Chondrocyte (in vitro differentiated cells): ENCODE results near the gene PTPN22. TPM values are rescaled to one million over a fixed set of nuclear protein-coding genes. Genes with fewer than 3 reads are reported as not detected.

Experiments
- DNase-seq: peaks from one replicate; pipeline ENCODE4 v3.0.0; 2021; ENCODE audit warnings: mixed read lengths, low spot score
- H3K27ac Mint-ChIP-seq: one replicate; pipeline ENCODE4 v1.8.0; 2021; ENCODE audit warnings: mild to moderate bottlenecking, moderate library complexity, mixed read lengths; ENCODE audit not compliant: unreplicated experiment
- H3K27me3 Mint-ChIP-seq: 2 replicates; pipeline ENCODE4 v1.8.0; 2021; ENCODE audit warnings: low read depth, mixed read lengths
- H3K36me3 Mint-ChIP-seq: 2 replicates; pipeline ENCODE4 v1.8.0; 2021; ENCODE audit warnings: low read depth, mixed read lengths
- H3K4me1 Mint-ChIP-seq: 2 replicates; pipeline ENCODE4 v1.8.0; 2021; ENCODE audit warnings: low read depth, mild to moderate bottlenecking, mixed read lengths
- H3K4me3 Mint-ChIP-seq: one replicate; pipeline ENCODE4 v1.8.0; 2021; ENCODE audit warnings: mild to moderate bottlenecking, moderate library complexity, mixed read lengths; ENCODE audit not compliant: unreplicated experiment
- H3K9me3 Mint-ChIP-seq: 2 replicates; pipeline ENCODE4 v1.8.0; 2021; ENCODE audit warnings: low read depth, mixed read lengths
- total RNA-seq: library from RNA; stranded (reverse); gene quantifications from 3 replicates; pipeline ENCODE4 v1.2.1, GENCODE V29; 2021
- TF ChIP-seq, protein P1 (sequence below): fragments of 200-600 bp; sonication (generic); IDR thresholded peaks from 2 replicates; pipeline ENCODE4 v1.5.0; 2021; ENCODE audit warnings: antibody characterized with exemption, mild to moderate bottlenecking, moderate library complexity

The PTPN22 gene
- total RNA-seq, 1 donor from 2014 or later = not detected

GRCh38 chr1:113780374-113781146 is 91.0 kb downstream of the PTPN22 start:
- DNase-seq = no peak
- H3K36me3 Mint-ChIP-seq = peaks cover 7% of the 10 kb centered on the region
- peaks cover under 1% of the 10 kb centered on the region for H3K4me1 Mint-ChIP-seq
- TF ChIP-seq, protein P1, sequence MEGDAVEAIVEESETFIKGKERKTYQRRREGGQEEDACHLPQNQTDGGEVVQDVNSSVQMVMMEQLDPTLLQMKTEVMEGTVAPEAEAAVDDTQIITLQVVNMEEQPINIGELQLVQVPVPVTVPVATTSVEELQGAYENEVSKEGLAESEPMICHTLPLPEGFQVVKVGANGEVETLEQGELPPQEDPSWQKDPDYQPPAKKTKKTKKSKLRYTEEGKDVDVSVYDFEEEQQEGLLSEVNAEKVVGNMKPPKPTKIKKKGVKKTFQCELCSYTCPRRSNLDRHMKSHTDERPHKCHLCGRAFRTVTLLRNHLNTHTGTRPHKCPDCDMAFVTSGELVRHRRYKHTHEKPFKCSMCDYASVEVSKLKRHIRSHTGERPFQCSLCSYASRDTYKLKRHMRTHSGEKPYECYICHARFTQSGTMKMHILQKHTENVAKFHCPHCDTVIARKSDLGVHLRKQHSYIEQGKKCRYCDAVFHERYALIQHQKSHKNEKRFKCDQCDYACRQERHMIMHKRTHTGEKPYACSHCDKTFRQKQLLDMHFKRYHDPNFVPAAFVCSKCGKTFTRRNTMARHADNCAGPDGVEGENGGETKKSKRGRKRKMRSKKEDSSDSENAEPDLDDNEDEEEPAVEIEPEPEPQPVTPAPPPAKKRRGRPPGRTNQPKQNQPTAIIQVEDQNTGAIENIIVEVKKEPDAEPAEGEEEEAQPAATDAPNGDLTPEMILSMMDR = no peak
- H3K27me3 Mint-ChIP-seq = no peaks in the 10 kb centered on the region
- H3K27ac Mint-ChIP-seq = no peak overlapping the region
- H3K9me3 Mint-ChIP-seq = peaks cover 3% of the 10 kb centered on the region
- H3K4me3 Mint-ChIP-seq = no peak overlapping the region

- no peaks in the 10 kb centered on the region for H3K4me1 Mint-ChIP-seq
- no peaks in the 10 kb centered on the region for H3K27me3 Mint-ChIP-seq
- H3K4me3 Mint-ChIP-seq = no peak overlapping the region
- DNase-seq = no peak
- TF ChIP-seq, protein P1 = no peak
- peaks cover 3% of the 10 kb centered on the region for H3K9me3 Mint-ChIP-seq
- H3K27ac Mint-ChIP-seq = no peak overlapping the region
- H3K36me3 Mint-ChIP-seq = peaks cover 8% of the 10 kb centered on the region
These were observed 92.0 kb downstream of the PTPN22 start for GRCh38 chr1:113779542-113779941.

DNA sequence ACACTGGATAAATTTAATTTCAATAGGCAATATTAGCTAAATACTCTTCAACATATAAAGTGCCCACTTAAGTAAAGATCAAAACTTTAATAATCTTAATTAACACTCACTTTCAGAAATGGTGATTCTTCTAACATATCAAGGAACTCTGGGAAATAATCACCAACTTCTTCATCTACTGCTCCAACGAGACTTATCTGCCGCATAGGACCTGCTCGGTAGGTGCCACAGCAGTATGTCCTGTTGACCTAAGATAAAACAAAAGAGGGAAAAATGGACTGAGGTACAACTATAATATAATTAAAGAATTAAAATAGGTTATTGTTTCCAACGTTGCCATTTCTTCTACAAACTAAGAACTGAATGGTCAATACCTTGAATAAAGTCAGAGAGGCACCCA is 94.0 kb downstream of the PTPN22 start:
- TF ChIP-seq, protein P1 = no peak
- H3K36me3 Mint-ChIP-seq = peaks cover 8% of the 10 kb centered on the region
- H3K4me3 Mint-ChIP-seq = no peak overlapping the region
- H3K27me3 Mint-ChIP-seq = no peaks in the 10 kb centered on the region
- peaks cover 3% of the 10 kb centered on the region for H3K9me3 Mint-ChIP-seq
- no peaks in the 10 kb centered on the region for H3K4me1 Mint-ChIP-seq
- H3K27ac Mint-ChIP-seq = no peak overlapping the region
- no peak for DNase-seq

GRCh38 chr1:113770031-113770430 is 101.5 kb downstream of the PTPN22 start:
- H3K27me3 Mint-ChIP-seq = no peaks in the 10 kb centered on the region

DNA sequence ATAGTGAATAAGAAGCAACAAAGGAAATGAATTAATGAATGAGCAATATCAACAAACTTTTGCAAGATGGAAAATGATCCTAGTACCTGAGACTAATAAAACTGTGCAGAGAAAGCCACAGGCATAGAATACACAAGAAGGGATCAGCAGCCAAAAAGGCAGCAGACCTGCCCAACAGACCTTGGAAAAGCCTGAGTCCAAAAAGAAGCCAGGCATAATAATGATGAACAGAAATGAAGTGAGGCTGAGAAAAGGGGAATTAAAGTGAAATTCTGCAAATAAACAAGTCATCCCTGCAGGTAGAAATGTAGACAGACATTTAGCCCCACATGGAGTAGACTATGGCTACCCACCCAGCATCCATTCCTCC is 101.9 kb downstream of the PTPN22 start:
- Mint-ChIP-seq H3K27me3 (no peaks in the 10 kb centered on the region), H3K36me3 (peaks cover 11% of the 10 kb centered on the region), H3K9me3 (no peaks in the 10 kb centered on the region), H3K4me3 (no peak overlapping the region), H3K27ac (no peak overlapping the region), H3K4me1 (peaks cover 6% of the 10 kb centered on the region)
- no peak for DNase-seq
- TF ChIP-seq, protein P1 = no peak

More at GRCh38 chr1:113770031-113770430, 101.5 kb downstream of the PTPN22 start:
- TF ChIP-seq, protein P1 = no peak
- Mint-ChIP-seq H3K27ac (no peak overlapping the region), H3K9me3 (no peaks in the 10 kb centered on the region), H3K36me3 (peaks cover 11% of the 10 kb centered on the region), H3K4me3 (no peak overlapping the region), H3K4me1 (peaks cover 6% of the 10 kb centered on the region)
- no peak for DNase-seq
